Gastroesophageal sphincter (tissue), 4 donors: Measurements from ENCODE around the gene GPATCH2. TPM values are rescaled to one million over a fixed set of nuclear protein-coding genes. Genes with fewer than 3 reads are reported as not detected.

ENCODE experiments used
- ATAC-seq: fragments of 150-250 bp; one replicate; pipeline ENCODE4 v1.9.1; 2016; ENCODE audit warnings: mild to moderate bottlenecking, moderate library complexity
- H3K27ac ChIP-seq, 4 donors: fragments of 200-600 bp; sonication (generic) in 3 of 4; 1 replicate in 3 of 4; 2 replicates in 1 of 4; pipeline ENCODE4 v1.5.1; 2016 to 2019
- H3K27me3 ChIP-seq: fragments of 200-600 bp; sonication (generic); one replicate; pipeline ENCODE4 v1.5.1; 2019
- H3K36me3 ChIP-seq, 2 donors: fragments of 200-600 bp; sonication (generic); one replicate each; pipeline ENCODE4 v1.5.1; 2019; ENCODE audit warnings: control low read depth in 1 of 2
- H3K4me1 ChIP-seq, 3 donors: fragments of 200-600 bp; sonication (generic); 1 replicate in 2 of 3; 2 replicates in 1 of 3; pipeline ENCODE4 v1.5.1; 2016 to 2019; ENCODE audit warnings: control low read depth in 2 of 3
- H3K4me3 ChIP-seq, 2 donors: fragments of 200-600 bp; sonication (generic); one replicate each; pipeline ENCODE4 v1.5.1; 2019; ENCODE audit warnings: mild to moderate bottlenecking in 1 of 2, moderate library complexity in 1 of 2
- H3K9me3 ChIP-seq, 3 donors: fragments of 200-600 bp; sonication (generic); one replicate each; pipeline ENCODE4 v1.5.1; 2017 to 2019; ENCODE audit warnings: control low read depth in 2 of 3
- CTCF ChIP-seq, 4 experiments: fragments of 200-600 bp in 2 of 4; fragments of 450-650 bp in 2 of 4; sonication (generic) in 1 of 4; IDR thresholded peaks; one replicate each; pipeline ENCODE4 v1.5.1; 2017 to 2019; ENCODE audit warnings: antibody characterized with exemption in 4 of 4, mild to moderate bottlenecking in 2 of 4, moderate library complexity in 2 of 4
- EP300 ChIP-seq: sonication (generic); formaldehyde crosslinking; IDR thresholded peaks from one replicate; pipeline ENCODE4 v1.6.1; 2017; ENCODE audit warnings: antibody characterized with exemption, mild to moderate bottlenecking
- POLR2A ChIP-seq, 2 donors: fragments of 450-650 bp; IDR thresholded peaks; one replicate each; pipeline ENCODE4 v1.6.1; 2017; ENCODE audit warnings: antibody characterized with exemption in 2 of 2, mild to moderate bottlenecking in 2 of 2, moderate library complexity in 1 of 2
- POLR2AphosphoS5 ChIP-seq: sonication (generic); formaldehyde crosslinking; IDR thresholded peaks from one replicate; pipeline ENCODE4 v1.6.1; 2017; ENCODE audit warnings: antibody characterized with exemption
- WGBS, 2 donors: methylation state at CpG; one replicate each; pipeline ENCODE4 v1.1.5; 2018; ENCODE audit warnings: low coverage in 1 of 2; 5-methylcytosine and 5-hydroxymethylcytosine counted together
- total RNA-seq, 4 donors: library from RNA; depleted of rRNA; stranded (reverse); fragments of >200 nt; gene quantifications; one replicate each; pipeline ENCODE4 v1.1.0, GENCODE V29; 2016

GPATCH2 gene
- total RNA-seq, 4 donors from 2014 or later = 11.2 to 18.7 (median 14.3) TPM

DNA sequence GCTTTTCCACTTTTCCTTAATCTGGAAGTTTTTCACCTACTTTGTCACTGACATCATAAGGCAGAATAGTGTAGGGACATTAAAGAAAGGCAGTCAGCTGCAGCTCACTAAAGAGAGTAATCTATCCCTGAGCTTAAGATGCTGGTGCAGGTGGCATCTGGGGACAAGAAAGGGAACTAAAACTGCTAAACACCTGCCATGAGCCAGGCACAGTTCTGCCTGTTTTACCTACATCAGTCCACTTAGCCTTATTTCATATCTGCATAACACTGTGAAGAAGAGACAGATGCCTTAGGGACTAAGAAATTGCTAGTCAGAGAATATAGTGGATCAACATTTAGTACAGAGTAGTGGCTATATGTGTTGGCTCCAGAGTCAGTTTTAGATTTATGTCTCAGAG is 88.1 kb downstream of the GPATCH2 start:
- no peaks in the 10 kb centered on the region for H3K9me3 ChIP-seq
- H3K4me3 ChIP-seq = no peak overlapping the region
- ATAC-seq = no peak
- H3K36me3 ChIP-seq = peaks cover 0 to 5% of the 10 kb centered on the region in 2 donors
- no peaks in the 10 kb centered on the region for H3K4me1 ChIP-seq
- H3K27ac ChIP-seq = no peak overlapping the region
- no peaks in the 10 kb centered on the region for H3K27me3 ChIP-seq
- TF ChIP-seq POLR2AphosphoS5 = no peak

GRCh38 chr1:217542136-217542777 is 88.6 kb downstream of the GPATCH2 start:
- ATAC-seq = no peak
- Histone ChIP-seq H3K27me3 (no peaks in the 10 kb centered on the region), H3K36me3 (no peaks in the 10 kb centered on the region), H3K4me1 (no peaks in the 10 kb centered on the region), H3K27ac (no peak overlapping the region), H3K4me3 (no peak overlapping the region), H3K9me3 (no peaks in the 10 kb centered on the region)
- TF ChIP-seq EP300 (no peak), POLR2AphosphoS5 (no peak), CTCF (IDR thresholded peaks at IDR 0.05) (no peak), POLR2A (IDR thresholded peaks at IDR 0.05) (no peak)
- whole genome bisulfite sequencing, 2 donors = 72 to 79% methylated on average over 5 to 9 of the region's 9 CpGs

GRCh38 chr1:217540321-217540720 is 90.6 kb downstream of the GPATCH2 start:
- H3K36me3 ChIP-seq = no peaks in the 10 kb centered on the region
- 86 to 90% methylated on average over 2 of the region's 2 CpGs for WGBS, 2 donors

DNA sequence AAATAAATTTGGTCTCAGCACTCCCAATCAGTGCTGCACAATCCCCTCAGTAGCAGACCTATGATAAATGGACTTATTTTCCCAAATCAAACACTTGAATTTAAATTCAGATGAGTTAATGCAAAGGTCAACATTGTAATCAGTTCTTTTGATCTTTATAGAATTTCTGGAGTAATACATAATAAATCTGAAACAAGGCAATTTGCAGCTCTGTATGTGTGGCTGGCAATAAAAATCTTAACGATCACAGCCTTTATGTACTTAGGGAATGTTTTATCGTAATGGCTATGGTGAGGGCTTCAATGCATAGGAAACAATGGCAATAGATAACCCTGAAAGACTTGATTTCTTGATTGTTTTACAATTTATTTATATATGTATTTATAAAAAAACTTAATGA is 91.4 kb downstream of the GPATCH2 start:
- Histone ChIP-seq H3K27ac (no peak overlapping the region), H3K4me1 (no peaks in the 10 kb centered on the region), H3K4me3 (no peak overlapping the region), H3K9me3 (no peaks in the 10 kb centered on the region), H3K27me3 (no peaks in the 10 kb centered on the region), H3K36me3 (no peaks in the 10 kb centered on the region)
- no peak for TF ChIP-seq POLR2AphosphoS5
- TF ChIP-seq CTCF (IDR thresholded peaks at IDR 0.05) = no peak
- no peak for TF ChIP-seq EP300
- TF ChIP-seq POLR2A (IDR thresholded peaks at IDR 0.05) = no peak
- no peak for ATAC-seq
- WGBS, 2 donors = 98 to 100% methylated on average over 2 of the region's 2 CpGs

More at GRCh38 chr1:217540321-217540720, 90.6 kb downstream of the GPATCH2 start:
- TF ChIP-seq POLR2AphosphoS5 (no peak), CTCF (IDR thresholded peaks at IDR 0.05) (no peak), EP300 (no peak), POLR2A (IDR thresholded peaks at IDR 0.05) (no peak)
- Histone ChIP-seq H3K27ac (no peak overlapping the region), H3K4me3 (no peak overlapping the region), H3K9me3 (no peaks in the 10 kb centered on the region), H3K27me3 (no peaks in the 10 kb centered on the region), H3K4me1 (no peaks in the 10 kb centered on the region)
- ATAC-seq = no peak

DNA sequence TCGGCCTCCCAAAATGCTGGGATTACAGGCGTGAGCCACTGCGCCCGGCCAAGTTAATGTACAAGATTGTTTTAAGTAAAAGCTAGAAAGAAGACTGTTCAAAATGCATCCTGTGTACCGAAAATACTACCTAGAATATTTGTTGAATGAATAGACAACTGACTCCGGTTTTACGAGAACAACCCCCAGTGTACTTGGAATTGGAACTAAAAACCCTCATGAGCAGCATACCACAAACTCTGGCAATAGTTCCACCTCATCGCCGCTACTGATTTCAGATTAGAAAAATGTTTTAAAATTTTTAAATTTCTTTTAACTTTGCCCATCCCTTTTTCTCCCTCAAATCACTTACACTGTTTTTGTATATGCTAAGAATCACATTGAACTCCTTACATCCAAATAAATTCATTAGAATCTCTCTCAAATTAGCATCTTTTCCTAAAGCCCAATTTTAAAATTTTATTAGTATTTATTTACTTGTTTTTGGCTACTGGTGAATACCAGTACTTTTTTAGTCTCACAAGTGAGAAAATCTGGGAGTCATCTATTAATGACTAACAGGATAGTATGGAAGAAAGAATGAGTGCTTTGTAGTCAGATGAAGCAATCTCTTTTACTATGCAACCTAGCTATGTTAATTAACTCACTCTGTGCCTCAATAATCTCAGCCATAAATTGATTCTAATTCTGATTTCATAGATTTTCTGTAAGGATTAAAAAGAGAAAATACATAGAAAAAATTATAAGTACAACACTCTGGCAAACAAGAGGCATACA is 95.1 kb downstream of the GPATCH2 start:
- Histone ChIP-seq H3K27me3 (no peaks in the 10 kb centered on the region), H3K27ac (no peak overlapping the region), H3K4me1 (no peaks in the 10 kb centered on the region), H3K4me3 (no peak overlapping the region), H3K36me3 (no peaks in the 10 kb centered on the region), H3K9me3 (no peaks in the 10 kb centered on the region)
- WGBS, 2 donors = 91 to 93% methylated on average over 5 of the region's 9 CpGs
- TF ChIP-seq POLR2A (IDR thresholded peaks at IDR 0.05) (no peak), CTCF (IDR thresholded peaks at IDR 0.05) (no peak), POLR2AphosphoS5 (no peak), EP300 (no peak)
- no peak for ATAC-seq
